ENCODE results near the gene FCRLB. TPM values are rescaled to one million over a fixed set of nuclear protein-coding genes. Genes with fewer than 3 reads are reported as not detected.
"Not testable (repeated sequence)": the region's sequence is repeated elsewhere in the genome, so short reads cannot be mapped to it uniquely, and the experiment has no call there.

The FCRLB gene
- total RNA-seq (2013) = 0.64 TPM
- polyA plus RNA-seq (under 1 TPM; 0.36 to 0.44 (median 0.39) TPM), polyA minus RNA-seq (0.32 and 0.55 TPM in 2 replicates), total RNA-seq (0 to 1.4 (median 0.43) reads per million in 11 experiments)

- no peak for TF ChIP-seq CTCF (IDR thresholded peaks at IDR 0.05)
- no peaks in the 10 kb centered on the region for H3K79me2 ChIP-seq (ENCODE audit: insufficient read depth, low read length)
- WGBS (ENCODE audit: insufficient coverage) = 34% methylated on average over 3 of the region's 4 CpGs
- Mint-ChIP-seq H3K27me3 (ENCODE audit: low read depth in 3 of 3) (peaks cover 71 to 91% (median 81%) of the 10 kb centered on the region in 3 donors), H3K4me1 (peaks cover 50% of the 10 kb centered on the region), H3K36me3 (peaks cover 5 to 20% of the 10 kb centered on the region in 2 donors), H3K27ac (peak within 1 kb of the TSS; percentile 37 to 88 (median 80)), H3K4me3 (peak within 1 kb of the TSS in 1 of 2 donors; percentile 97), H3K9me3 (peaks cover 3 to 11% (median 7%) of the 10 kb centered on the region in 7 donors)
- H3K4me2 ChIP-seq (replicated peaks; ENCODE audit: extremely low read depth, low read length, poor library complexity, severe bottlenecking) = peak within 1 kb of the TSS; percentile 30
- H3K4me1 ChIP-seq (ENCODE audit: control insufficient read depth in 1 of 2, insufficient read depth in 2 of 2, low read length in 2 of 2) = peaks cover 48 to 59% of the 10 kb centered on the region in 2 donors
- peak within 1 kb of the TSS in 1 of 3 experiments; percentile 7 for H3K4me3 ChIP-seq (replicated peaks in 1 of 3; ENCODE audit: low read depth in 2 of 3, low read length in 3 of 3)
- no peaks in the 10 kb centered on the region for H3K9me3 ChIP-seq (replicated peaks in 1 of 2; ENCODE audit: control insufficient read depth in 1 of 2, insufficient read depth in 1 of 2, low read length in 2 of 2)
- H3K27me3 ChIP-seq (ENCODE audit: control insufficient read depth in 2 of 2, insufficient read depth in 2 of 2, low read length in 2 of 2) = peaks cover 56 to 81% of the 10 kb centered on the region in 2 donors
- no peaks in the 10 kb centered on the region for H3K36me3 ChIP-seq (replicated peaks in 1 of 2; ENCODE audit: control insufficient read depth in 1 of 2, insufficient read depth in 2 of 2, low read length in 2 of 2)
- no peak within 1 kb of the TSS for H3K9ac ChIP-seq (ENCODE audit: insufficient read depth, low read length, poor library complexity, severe bottlenecking)
- DNase-seq = no peak
- no peaks in the 10 kb centered on the region for H4K20me1 ChIP-seq (ENCODE audit: insufficient read depth, low read length)
- H2AFZ ChIP-seq (ENCODE audit: insufficient read depth, low read depth, low read length, poor library complexity, severe bottlenecking) = no peak within 1 kb of the TSS
- H3K27ac ChIP-seq (ENCODE audit: low read depth in 1 of 2, low read length in 2 of 2) = peak within 1 kb of the TSS in 1 of 2 donors; percentile 28
- intact Hi-C loops (cut with micrococcal nuclease) = no loop called here
Observed at GRCh38 chr1:161720956-161721737, at the start of gene FCRLB. TSS of gene FCRLB (plus strand) at chr1:161721544. CDS start at chr1:161722673, 1,129 bp downstream.

DNA sequence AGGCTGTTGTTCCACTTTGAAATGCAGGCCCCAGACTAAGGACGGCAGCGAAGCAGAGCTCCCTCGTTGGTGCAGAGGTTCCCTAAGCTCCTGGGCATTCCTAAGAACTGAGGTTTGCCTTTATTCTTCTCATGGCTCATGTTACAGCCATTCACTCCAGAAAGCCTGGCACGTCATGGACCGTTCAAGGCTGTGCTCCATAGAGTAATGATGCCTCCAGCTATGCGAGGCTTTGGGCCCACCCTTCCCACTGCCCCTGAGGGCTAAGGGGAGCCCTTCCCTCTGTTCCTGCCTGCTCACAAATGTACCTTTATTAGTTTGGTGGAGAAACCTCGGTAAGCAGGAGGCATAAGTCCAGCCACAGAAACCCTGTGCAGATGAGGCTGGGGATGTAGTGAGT, 47.9 kb upstream of the FCRLB start:
- H3K4me3 ChIP-seq (replicated peaks in 1 of 3; ENCODE audit: low read depth in 2 of 3, low read length in 3 of 3); H3K9me3 ChIP-seq (replicated peaks in 1 of 2; ENCODE audit: control insufficient read depth in 1 of 2, insufficient read depth in 1 of 2, low read length in 2 of 2); H3K36me3 ChIP-seq (replicated peaks in 1 of 2; ENCODE audit: control insufficient read depth in 1 of 2, insufficient read depth in 2 of 2, low read length in 2 of 2); intact Hi-C loops (cut with micrococcal nuclease); H3K9me3 Mint-ChIP-seq; H3K27ac Mint-ChIP-seq; H3K36me3 Mint-ChIP-seq; H4K20me1 ChIP-seq (ENCODE audit: insufficient read depth, low read length); H3K4me1 ChIP-seq (ENCODE audit: control insufficient read depth in 1 of 2, insufficient read depth in 2 of 2, low read length in 2 of 2); H3K79me2 ChIP-seq (ENCODE audit: insufficient read depth, low read length); H2AFZ ChIP-seq (ENCODE audit: insufficient read depth, low read depth, low read length, poor library complexity, severe bottlenecking); H3K27ac ChIP-seq (ENCODE audit: low read depth in 1 of 2, low read length in 2 of 2); DNase-seq; H3K4me2 ChIP-seq (replicated peaks; ENCODE audit: extremely low read depth, low read length, poor library complexity, severe bottlenecking); H3K4me1 Mint-ChIP-seq; H3K9ac ChIP-seq (ENCODE audit: insufficient read depth, low read length, poor library complexity, severe bottlenecking); H3K4me3 Mint-ChIP-seq: not testable (repeated sequence)
- 100% methylated on average over 3 of the region's 7 CpGs for WGBS (ENCODE audit: insufficient coverage)
- H3K27me3 Mint-ChIP-seq (ENCODE audit: low read depth in 3 of 3) = peaks cover 37 to 63% (median 42%) of the 10 kb centered on the region in 3 donors
- peaks cover 14 to 49% of the 10 kb centered on the region in 2 donors for H3K27me3 ChIP-seq (ENCODE audit: control insufficient read depth in 2 of 2, insufficient read depth in 2 of 2, low read length in 2 of 2)

DNA sequence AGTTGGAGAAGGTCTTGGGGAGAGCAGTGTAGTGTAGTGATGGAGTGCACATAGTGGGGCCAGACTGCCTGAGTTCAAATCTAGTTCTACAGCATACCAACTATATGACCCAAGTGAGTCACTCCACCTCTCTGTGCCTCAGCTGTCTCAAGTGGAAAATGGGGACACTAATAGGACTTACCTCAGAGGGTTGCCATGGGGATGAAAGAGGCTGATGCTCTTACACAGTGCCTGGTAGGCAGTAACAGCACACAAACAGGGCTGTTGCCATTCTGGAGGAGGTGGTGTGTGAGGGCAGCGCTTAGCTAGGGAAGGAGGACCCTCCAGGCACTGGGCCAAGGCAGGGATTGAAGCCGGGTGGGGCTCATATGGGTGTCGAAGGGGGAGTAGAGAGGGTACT, 46.9 kb upstream of the FCRLB start:
- H3K4me3 ChIP-seq (replicated peaks in 1 of 3; ENCODE audit: low read depth in 2 of 3, low read length in 3 of 3); H3K9me3 Mint-ChIP-seq; H3K36me3 Mint-ChIP-seq; H2AFZ ChIP-seq (ENCODE audit: insufficient read depth, low read depth, low read length, poor library complexity, severe bottlenecking); H3K27ac ChIP-seq (ENCODE audit: low read depth in 1 of 2, low read length in 2 of 2); intact Hi-C loops (cut with micrococcal nuclease); H3K9ac ChIP-seq (ENCODE audit: insufficient read depth, low read length, poor library complexity, severe bottlenecking); H3K79me2 ChIP-seq (ENCODE audit: insufficient read depth, low read length); H3K27ac Mint-ChIP-seq; H3K9me3 ChIP-seq (replicated peaks in 1 of 2; ENCODE audit: control insufficient read depth in 1 of 2, insufficient read depth in 1 of 2, low read length in 2 of 2); H3K4me1 ChIP-seq (ENCODE audit: control insufficient read depth in 1 of 2, insufficient read depth in 2 of 2, low read length in 2 of 2); H3K4me1 Mint-ChIP-seq; H3K36me3 ChIP-seq (replicated peaks in 1 of 2; ENCODE audit: control insufficient read depth in 1 of 2, insufficient read depth in 2 of 2, low read length in 2 of 2); H3K4me2 ChIP-seq (replicated peaks; ENCODE audit: extremely low read depth, low read length, poor library complexity, severe bottlenecking); DNase-seq; H4K20me1 ChIP-seq (ENCODE audit: insufficient read depth, low read length): not testable (repeated sequence)
- peaks cover 17 to 54% of the 10 kb centered on the region in 2 donors for H3K27me3 ChIP-seq (ENCODE audit: control insufficient read depth in 2 of 2, insufficient read depth in 2 of 2, low read length in 2 of 2)
- H3K4me3 Mint-ChIP-seq = peak overlapping the region in 1 of 2 donors; percentile 42
- peaks cover 40 to 66% (median 46%) of the 10 kb centered on the region in 3 donors for H3K27me3 Mint-ChIP-seq (ENCODE audit: low read depth in 3 of 3)
- WGBS (ENCODE audit: insufficient coverage) = no CpG with 5 or more reads among the region's 3 CpGs

- H3K4me3 ChIP-seq (replicated peaks in 1 of 3; ENCODE audit: low read depth in 2 of 3, low read length in 3 of 3); H3K36me3 ChIP-seq (replicated peaks in 1 of 2; ENCODE audit: control insufficient read depth in 1 of 2, insufficient read depth in 2 of 2, low read length in 2 of 2); H4K20me1 ChIP-seq (ENCODE audit: insufficient read depth, low read length); H3K4me1 ChIP-seq (ENCODE audit: control insufficient read depth in 1 of 2, insufficient read depth in 2 of 2, low read length in 2 of 2); H3K4me3 Mint-ChIP-seq; H3K27ac Mint-ChIP-seq; H3K4me2 ChIP-seq (replicated peaks; ENCODE audit: extremely low read depth, low read length, poor library complexity, severe bottlenecking); H3K9me3 Mint-ChIP-seq; H3K27ac ChIP-seq (ENCODE audit: low read depth in 1 of 2, low read length in 2 of 2); H3K4me1 Mint-ChIP-seq; H3K9ac ChIP-seq (ENCODE audit: insufficient read depth, low read length, poor library complexity, severe bottlenecking); H3K79me2 ChIP-seq (ENCODE audit: insufficient read depth, low read length); intact Hi-C loops (cut with micrococcal nuclease); H2AFZ ChIP-seq (ENCODE audit: insufficient read depth, low read depth, low read length, poor library complexity, severe bottlenecking); H3K9me3 ChIP-seq (replicated peaks in 1 of 2; ENCODE audit: control insufficient read depth in 1 of 2, insufficient read depth in 1 of 2, low read length in 2 of 2); H3K36me3 Mint-ChIP-seq; DNase-seq: not testable (repeated sequence)
- peaks cover 44 to 68% (median 49%) of the 10 kb centered on the region in 3 donors for H3K27me3 Mint-ChIP-seq (ENCODE audit: low read depth in 3 of 3)
- 83% methylated on average over 1 of the region's 3 CpGs for WGBS (ENCODE audit: insufficient coverage)
- peaks cover 17 to 56% of the 10 kb centered on the region in 2 donors for H3K27me3 ChIP-seq (ENCODE audit: control insufficient read depth in 2 of 2, insufficient read depth in 2 of 2, low read length in 2 of 2)
Observed at GRCh38 chr1:161674908-161675307, 46.4 kb upstream of the FCRLB start.

Measured in CD14-positive monocyte (primary cell).